Esophagus squamous epithelium (tissue), 5 donors: ENCODE data around the gene CEP350. TPM values are rescaled to one million over a fixed set of nuclear protein-coding genes. Genes with fewer than 3 reads are reported as not detected.
"Not testable (repeated sequence)": the region's sequence is repeated elsewhere in the genome, so short reads cannot be mapped to it uniquely, and the experiment has no call there.

Experiments used
- DNase-seq: peaks from one replicate; lab custom pipeline; 2025; lab: John Stamatoyannopoulos, UW
- H3K27ac ChIP-seq, 4 donors: fragments of 200-600 bp; sonication (generic); one replicate each; pipeline ENCODE4 v1.5.1; 2016 to 2019; ENCODE audit warnings: mild to moderate bottlenecking in 1 of 4
- H3K27me3 ChIP-seq, 4 donors: fragments of 200-600 bp; sonication (generic); 1 replicate in 3 of 4; 2 replicates in 1 of 4; pipeline versions ENCODE4 v1.5.1 to v1.6.0; 2017 to 2021; ENCODE audit warnings: antibody characterized with exemption in 1 of 4
- H3K36me3 ChIP-seq, 3 donors: fragments of 200-600 bp; sonication (generic); one replicate each; pipeline ENCODE4 v1.5.1; 2016 to 2019
- H3K4me1 ChIP-seq, 3 donors: fragments of 200-600 bp; sonication (generic); one replicate each; pipeline ENCODE4 v1.5.1; 2017 to 2019
- H3K4me3 ChIP-seq, 4 donors: fragments of 200-600 bp; sonication (generic); 1 replicate in 3 of 4; 2 replicates in 1 of 4; pipeline ENCODE4 v1.5.1; 2016 to 2019; ENCODE audit warnings: mild to moderate bottlenecking in 2 of 4, moderate library complexity in 1 of 4
- H3K9me3 ChIP-seq, 3 donors: fragments of 200-600 bp; sonication (generic); one replicate each; pipeline ENCODE4 v1.5.1; 2016 to 2019
- POLR2A ChIP-seq, 4 donors: fragments of 450-650 bp; IDR thresholded peaks; one replicate each; pipeline ENCODE4 v1.6.1; 2017; ENCODE audit warnings: antibody characterized with exemption in 4 of 4, mild to moderate bottlenecking in 4 of 4, moderate library complexity in 3 of 4
- WGBS, 2 donors: methylation state at CpG; one replicate each; pipeline ENCODE4 v1.1.5; 2018; 5-methylcytosine and 5-hydroxymethylcytosine counted together
- intact Hi-C: fragments of 100-400 bp; cut with DNase I; formaldehyde crosslinking; loops from one replicate; pipeline ENCODE4 v1.15.0; 2022
- total RNA-seq, 4 donors: library from RNA; depleted of rRNA; stranded (reverse); fragments of >200 nt; gene quantifications; one replicate each; pipeline ENCODE4 v1.1.0, GENCODE V29; 2016
- TF ChIP-seq, protein P1 (sequence below), 6 experiments: fragments of 450-650 bp in 4 of 6; fragments of 200-600 bp in 2 of 6; sonication (generic) in 2 of 6; IDR thresholded peaks; one replicate each; pipeline ENCODE4 v1.5.1; 2016 to 2019; ENCODE audit warnings: antibody characterized with exemption in 6 of 6, mild to moderate bottlenecking in 4 of 6, moderate library complexity in 4 of 6
- donor health status: DM: yes; HTN: yes; CAD: no.

Gene CEP350
- total RNA-seq, 4 donors from 2014 or later, result 31.1 to 66.9 (median 45.2) TPM

DNA sequence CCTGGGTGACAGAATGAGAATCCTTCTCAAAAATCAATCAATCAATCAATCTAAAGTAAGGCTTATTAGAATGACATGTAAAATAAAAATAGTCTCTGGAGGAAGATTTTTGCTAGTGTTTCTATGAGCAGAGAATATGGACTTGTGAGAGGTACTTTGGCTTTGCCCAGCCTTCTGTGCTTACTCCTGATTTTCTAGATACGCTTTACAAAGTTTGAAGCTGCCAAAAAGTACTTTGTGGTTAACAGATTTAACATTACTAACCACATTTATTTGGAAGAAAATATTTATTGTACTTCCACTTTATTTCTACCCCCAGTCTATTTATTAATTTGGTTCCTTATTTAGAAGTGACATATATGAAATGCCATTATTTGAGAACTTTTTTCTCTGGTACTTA is 41.0 kb downstream of the CEP350 start:
- H3K4me3 ChIP-seq, result no peak overlapping the region
- WGBS, 2 donors, result 80 to 84% methylated on average over 1 of the region's 1 CpG
- peaks cover 0 to 74% (median 0%) of the 10 kb centered on the region in 3 donors for H3K36me3 ChIP-seq
- no peak for DNase-seq
- no peak overlapping the region for H3K27ac ChIP-seq
- intact Hi-C loops, result no loop called here
- no peaks in the 10 kb centered on the region for H3K9me3 ChIP-seq
- TF ChIP-seq, protein P1, sequence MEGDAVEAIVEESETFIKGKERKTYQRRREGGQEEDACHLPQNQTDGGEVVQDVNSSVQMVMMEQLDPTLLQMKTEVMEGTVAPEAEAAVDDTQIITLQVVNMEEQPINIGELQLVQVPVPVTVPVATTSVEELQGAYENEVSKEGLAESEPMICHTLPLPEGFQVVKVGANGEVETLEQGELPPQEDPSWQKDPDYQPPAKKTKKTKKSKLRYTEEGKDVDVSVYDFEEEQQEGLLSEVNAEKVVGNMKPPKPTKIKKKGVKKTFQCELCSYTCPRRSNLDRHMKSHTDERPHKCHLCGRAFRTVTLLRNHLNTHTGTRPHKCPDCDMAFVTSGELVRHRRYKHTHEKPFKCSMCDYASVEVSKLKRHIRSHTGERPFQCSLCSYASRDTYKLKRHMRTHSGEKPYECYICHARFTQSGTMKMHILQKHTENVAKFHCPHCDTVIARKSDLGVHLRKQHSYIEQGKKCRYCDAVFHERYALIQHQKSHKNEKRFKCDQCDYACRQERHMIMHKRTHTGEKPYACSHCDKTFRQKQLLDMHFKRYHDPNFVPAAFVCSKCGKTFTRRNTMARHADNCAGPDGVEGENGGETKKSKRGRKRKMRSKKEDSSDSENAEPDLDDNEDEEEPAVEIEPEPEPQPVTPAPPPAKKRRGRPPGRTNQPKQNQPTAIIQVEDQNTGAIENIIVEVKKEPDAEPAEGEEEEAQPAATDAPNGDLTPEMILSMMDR (IDR thresholded peaks at IDR 0.05), result no peak
- no peak for TF ChIP-seq POLR2A (IDR thresholded peaks at IDR 0.05)
- H3K27me3 ChIP-seq, result no peaks in the 10 kb centered on the region
- H3K4me1 ChIP-seq, result no peaks in the 10 kb centered on the region

DNA sequence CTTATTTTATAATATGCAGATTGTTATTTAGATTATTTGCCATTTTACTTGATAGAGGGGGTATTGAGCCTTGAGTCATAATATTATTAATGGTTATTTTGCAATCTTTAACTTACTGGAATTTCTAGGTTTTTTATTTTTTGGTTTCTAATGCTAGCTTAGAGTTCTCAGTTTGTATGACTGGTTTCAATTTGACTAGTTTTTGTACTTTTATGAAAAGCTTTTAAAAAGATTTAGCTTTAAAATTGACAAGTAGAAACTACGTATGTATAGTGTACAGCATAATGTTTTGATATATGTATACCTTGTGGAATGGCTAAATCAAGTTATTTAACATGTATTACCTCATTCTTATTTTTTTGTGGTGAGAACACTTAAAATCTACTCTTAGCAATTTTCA is 41.5 kb downstream of the CEP350 start:
- 78 to 90% methylated on average over 1 of the region's 1 CpG for WGBS, 2 donors
- H3K4me1 ChIP-seq, result no peaks in the 10 kb centered on the region
- no peak for DNase-seq
- no peak overlapping the region for H3K4me3 ChIP-seq
- H3K36me3 ChIP-seq, result peaks cover 0 to 74% (median 0%) of the 10 kb centered on the region in 3 donors
- H3K9me3 ChIP-seq, result no peaks in the 10 kb centered on the region
- TF ChIP-seq POLR2A (IDR thresholded peaks at IDR 0.05), result no peak
- TF ChIP-seq, protein P1 (IDR thresholded peaks at IDR 0.05), result no peak
- H3K27ac ChIP-seq, result no peak overlapping the region
- H3K27me3 ChIP-seq, result no peaks in the 10 kb centered on the region
- intact Hi-C loops, result no loop called here

DNA sequence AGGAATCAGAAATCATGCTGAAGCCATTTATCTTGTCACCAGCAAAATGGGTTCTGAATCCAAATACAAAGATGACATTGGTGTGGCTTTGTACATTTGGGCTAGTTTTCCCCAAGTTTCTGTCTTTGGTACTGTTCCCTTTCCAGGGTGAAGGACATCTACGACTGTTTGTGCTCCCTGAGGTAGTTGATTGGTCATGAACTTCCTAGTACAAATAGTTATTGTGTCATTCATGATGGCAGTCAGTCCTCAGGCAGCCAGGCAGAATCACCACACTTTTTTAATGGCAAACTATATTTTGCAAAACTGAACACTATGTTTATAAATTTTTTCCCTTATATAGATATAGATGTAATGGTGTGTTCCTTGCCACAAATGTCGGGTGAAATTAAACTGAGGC is 46.0 kb downstream of the CEP350 start:
- H3K4me3 ChIP-seq, result no peak overlapping the region
- intact Hi-C loops, result no loop called here
- no peak for TF ChIP-seq POLR2A (IDR thresholded peaks at IDR 0.05)
- TF ChIP-seq, protein P1 (IDR thresholded peaks at IDR 0.05), result no peak
- 89% methylated on average over 2 of the region's 2 CpGs for WGBS, 2 donors
- H3K4me1 ChIP-seq, result peaks cover 0 to 7% (median 0%) of the 10 kb centered on the region in 3 donors
- H3K36me3 ChIP-seq, result peaks cover 0 to 76% (median 0%) of the 10 kb centered on the region in 3 donors
- H3K9me3 ChIP-seq, result no peaks in the 10 kb centered on the region
- H3K27me3 ChIP-seq, result no peaks in the 10 kb centered on the region
- no peak overlapping the region for H3K27ac ChIP-seq
- no peak for DNase-seq

DNA sequence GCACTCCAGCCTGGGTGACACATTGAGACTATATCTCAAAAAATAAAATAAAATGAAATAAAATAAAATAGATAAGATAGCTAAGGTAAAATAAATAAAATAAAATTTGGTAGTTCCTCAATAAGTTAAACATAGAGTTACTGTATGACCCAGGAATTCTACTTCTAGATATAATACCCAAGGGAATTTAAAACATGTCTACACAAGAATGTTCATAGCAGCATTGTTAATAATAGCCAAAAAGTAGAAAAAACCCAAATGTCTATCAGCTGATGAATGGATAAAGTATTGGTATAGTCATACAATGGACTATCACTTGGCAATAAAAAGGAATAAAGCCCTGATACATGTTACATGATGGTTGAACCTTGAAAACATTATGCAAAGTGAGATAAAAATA is 47.8 kb downstream of the CEP350 start:
- DNase-seq, result no peak
- Histone ChIP-seq H3K4me3 (no peak overlapping the region), H3K27ac (no peak overlapping the region), H3K9me3 (no peaks in the 10 kb centered on the region), H3K27me3 (no peaks in the 10 kb centered on the region), H3K4me1 (peaks cover 0 to 7% (median 0%) of the 10 kb centered on the region in 3 donors), H3K36me3 (peaks cover 0 to 81% (median 0%) of the 10 kb centered on the region in 3 donors)
- intact Hi-C loops, result no loop called here
- TF ChIP-seq, protein P1 (IDR thresholded peaks at IDR 0.05), result no peak
- no peak for TF ChIP-seq POLR2A (IDR thresholded peaks at IDR 0.05)

DNA sequence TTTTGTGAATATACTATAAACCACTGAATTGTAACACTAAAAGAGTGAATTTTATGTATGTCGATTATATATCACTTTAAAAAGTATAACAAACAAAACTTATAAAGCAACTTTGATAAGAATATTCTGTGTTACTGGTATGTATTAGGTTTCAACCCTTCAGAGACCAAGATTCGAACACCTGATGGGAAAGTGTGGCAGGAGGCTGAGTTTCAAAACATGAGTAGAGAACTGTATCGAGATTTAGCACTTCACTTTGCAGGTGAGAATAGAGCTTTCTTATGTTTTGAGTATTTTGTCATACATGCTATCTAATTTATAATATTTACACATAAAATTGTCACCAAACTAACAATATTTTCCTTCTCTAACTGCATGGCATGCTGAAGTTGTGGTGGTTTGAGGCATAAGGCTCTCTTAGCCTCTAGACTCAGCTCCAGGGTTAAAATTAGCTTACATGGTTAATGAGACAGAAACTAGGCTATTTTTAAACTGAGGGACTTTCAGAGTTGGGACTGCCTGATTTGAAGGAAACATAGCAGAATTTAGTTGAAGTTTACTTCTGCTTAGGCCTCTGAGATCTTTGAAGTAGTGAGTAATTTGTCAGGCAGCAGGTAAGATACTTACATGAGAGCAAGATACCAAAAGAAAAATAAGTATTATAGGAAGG is 48.6 kb downstream of the CEP350 start:
- no peaks in the 10 kb centered on the region for H3K27me3 ChIP-seq
- no peak for DNase-seq
- peaks cover 0 to 7% (median 0%) of the 10 kb centered on the region in 3 donors for H3K4me1 ChIP-seq
- WGBS, 2 donors, result 88 to 96% methylated on average over 3 of the region's 3 CpGs
- intact Hi-C loops, result no loop called here
- H3K9me3 ChIP-seq, result no peaks in the 10 kb centered on the region
- no peak overlapping the region for H3K27ac ChIP-seq
- TF ChIP-seq, protein P1 (IDR thresholded peaks at IDR 0.05), result no peak
- no peak for TF ChIP-seq POLR2A (IDR thresholded peaks at IDR 0.05)
- H3K36me3 ChIP-seq, result peaks cover 0 to 79% (median 0%) of the 10 kb centered on the region in 3 donors
- no peak overlapping the region for H3K4me3 ChIP-seq

DNA sequence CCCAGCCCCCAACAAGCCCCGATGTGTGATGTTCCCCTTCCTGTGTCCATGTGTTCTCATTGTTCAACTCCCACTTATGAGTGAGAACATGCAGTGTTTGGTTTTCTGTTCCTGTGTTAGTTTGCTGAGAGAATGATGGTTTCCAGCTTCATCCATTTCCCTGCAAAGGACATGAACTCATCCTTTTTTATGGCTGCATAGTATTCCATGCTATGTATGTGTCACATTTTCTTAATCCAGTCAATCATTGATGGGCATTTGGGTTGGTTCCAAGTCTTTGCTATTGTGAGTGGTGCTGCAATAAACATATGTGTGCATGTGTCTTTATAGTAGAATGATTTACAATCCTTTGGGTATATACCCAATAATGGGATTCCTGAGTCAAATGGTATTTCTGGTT is 52.2 kb downstream of the CEP350 start:
- H3K27ac ChIP-seq, H3K4me1 ChIP-seq, H3K4me3 ChIP-seq, H3K27me3 ChIP-seq, intact Hi-C loops, H3K9me3 ChIP-seq, DNase-seq: not testable (repeated sequence)
- 100% methylated on average over 1 of the region's 1 CpG for WGBS, 2 donors
- peaks cover 0 to 72% (median 0%) of the 10 kb centered on the region in 3 donors for H3K36me3 ChIP-seq
